Measurements from ENCODE around the gene ATP8B2. TPM values are rescaled to one million over a fixed set of nuclear protein-coding genes. Genes with fewer than 3 reads are reported as not detected.
"Not testable (repeated sequence)": the region's sequence is repeated elsewhere in the genome, so short reads cannot be mapped to it uniquely, and the experiment has no call there.

Gene ATP8B2
- total RNA-seq, 1 donor from 2014 or later = 26.0 TPM

DNA sequence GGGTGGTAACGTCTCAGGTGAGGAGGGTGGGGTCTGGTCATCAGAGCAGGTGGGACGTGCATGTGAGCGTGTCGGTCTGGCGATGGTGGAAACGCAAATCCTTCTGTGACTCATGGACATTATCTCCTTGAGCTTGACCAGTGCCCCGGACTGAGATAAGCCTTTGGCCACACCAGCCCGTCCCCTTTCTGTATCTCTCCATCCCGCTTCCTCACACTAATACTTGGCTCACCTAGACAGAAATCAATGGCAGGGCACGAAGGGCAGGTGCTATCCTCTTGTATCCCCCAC is 12.3 kb upstream of the ATP8B2 start:
- Histone ChIP-seq H3K27me3 (ENCODE audit: low read depth) (no peaks in the 10 kb centered on the region), H3K9me3 (peaks cover 12% of the 10 kb centered on the region), H3K4me3 (no peak overlapping the region), H3K27ac (no peak overlapping the region), H3K36me3 (no peaks in the 10 kb centered on the region), H3K4me1 (no peaks in the 10 kb centered on the region)
- no peak for ATAC-seq
- TF ChIP-seq, protein P1, sequence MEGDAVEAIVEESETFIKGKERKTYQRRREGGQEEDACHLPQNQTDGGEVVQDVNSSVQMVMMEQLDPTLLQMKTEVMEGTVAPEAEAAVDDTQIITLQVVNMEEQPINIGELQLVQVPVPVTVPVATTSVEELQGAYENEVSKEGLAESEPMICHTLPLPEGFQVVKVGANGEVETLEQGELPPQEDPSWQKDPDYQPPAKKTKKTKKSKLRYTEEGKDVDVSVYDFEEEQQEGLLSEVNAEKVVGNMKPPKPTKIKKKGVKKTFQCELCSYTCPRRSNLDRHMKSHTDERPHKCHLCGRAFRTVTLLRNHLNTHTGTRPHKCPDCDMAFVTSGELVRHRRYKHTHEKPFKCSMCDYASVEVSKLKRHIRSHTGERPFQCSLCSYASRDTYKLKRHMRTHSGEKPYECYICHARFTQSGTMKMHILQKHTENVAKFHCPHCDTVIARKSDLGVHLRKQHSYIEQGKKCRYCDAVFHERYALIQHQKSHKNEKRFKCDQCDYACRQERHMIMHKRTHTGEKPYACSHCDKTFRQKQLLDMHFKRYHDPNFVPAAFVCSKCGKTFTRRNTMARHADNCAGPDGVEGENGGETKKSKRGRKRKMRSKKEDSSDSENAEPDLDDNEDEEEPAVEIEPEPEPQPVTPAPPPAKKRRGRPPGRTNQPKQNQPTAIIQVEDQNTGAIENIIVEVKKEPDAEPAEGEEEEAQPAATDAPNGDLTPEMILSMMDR (IDR thresholded peaks at IDR 0.05) = no peak
- intact Hi-C loops (cut with DNase I) = no loop called here
- no peak for DNase-seq

DNA sequence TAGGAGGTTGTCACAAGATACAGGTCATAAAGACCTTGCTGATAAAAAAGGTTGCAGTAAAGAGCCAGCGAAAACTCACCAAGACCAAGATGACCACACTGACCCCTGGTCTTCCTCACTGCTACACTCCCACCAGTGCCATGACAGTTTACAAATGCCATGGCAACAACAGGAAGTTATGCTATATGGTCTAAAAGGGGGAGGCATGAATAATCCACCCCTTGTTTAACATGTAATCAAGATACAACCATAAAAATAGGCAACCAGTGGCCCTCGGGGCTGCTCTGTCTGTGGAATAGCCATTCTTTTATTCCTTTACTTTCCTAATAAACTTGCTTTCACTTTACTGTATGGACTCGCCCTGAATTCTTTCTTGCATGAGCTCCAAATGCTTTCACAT is 11.1 kb upstream of the ATP8B2 start:
- ATAC-seq; H3K36me3 ChIP-seq; DNase-seq; H3K27me3 ChIP-seq (ENCODE audit: low read depth); H3K4me1 ChIP-seq; H3K4me3 ChIP-seq; intact Hi-C loops (cut with DNase I); H3K27ac ChIP-seq: not testable (repeated sequence)
- peaks cover 12% of the 10 kb centered on the region for H3K9me3 ChIP-seq

DNA sequence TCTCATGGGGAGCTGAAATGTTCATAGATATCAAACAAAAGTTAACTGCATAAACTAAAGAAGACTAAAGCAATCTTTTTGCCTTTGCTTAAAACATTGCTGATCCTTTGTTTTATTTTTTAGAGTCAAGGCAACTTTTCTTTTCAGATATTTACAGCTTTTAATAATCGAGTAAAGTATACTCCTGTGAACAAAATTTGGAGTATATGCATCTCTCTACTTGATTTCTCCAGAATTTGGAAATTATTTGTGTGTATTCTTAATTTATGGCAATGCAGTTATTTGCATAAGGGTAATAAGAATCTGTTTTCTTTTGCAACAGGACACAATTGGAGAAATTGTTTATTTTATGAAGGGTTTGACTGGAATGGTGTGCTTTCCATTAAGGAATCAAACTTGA is 8.6 kb upstream of the ATP8B2 start:
- Histone ChIP-seq H3K36me3 (no peaks in the 10 kb centered on the region), H3K9me3 (peaks cover 12% of the 10 kb centered on the region), H3K4me3 (no peak overlapping the region), H3K27ac (no peak overlapping the region), H3K27me3 (ENCODE audit: low read depth) (no peaks in the 10 kb centered on the region), H3K4me1 (no peaks in the 10 kb centered on the region)
- TF ChIP-seq, protein P1 (IDR thresholded peaks at IDR 0.05) = no peak
- no peak for ATAC-seq
- DNase-seq = no peak
- intact Hi-C loops (cut with DNase I) = no loop called here

DNA sequence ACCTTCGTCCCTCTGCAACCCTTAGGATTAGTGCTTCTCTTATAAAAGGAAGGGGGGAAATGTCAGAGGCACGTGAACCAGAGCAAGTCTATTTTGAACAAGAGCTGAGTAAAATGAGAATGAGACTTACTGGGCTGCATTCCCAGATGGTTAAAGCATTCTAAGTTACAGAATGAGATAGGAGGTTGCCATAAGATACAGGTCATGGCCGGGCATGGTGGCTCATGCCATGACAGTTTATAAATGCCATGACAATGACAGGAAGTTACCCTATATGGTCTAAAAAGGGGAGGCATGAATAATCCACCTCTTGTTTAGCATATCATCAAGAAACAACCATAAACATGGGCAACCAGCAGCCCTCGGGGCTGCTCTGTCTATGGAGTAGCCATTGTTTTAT is 6.9 kb upstream of the ATP8B2 start:
- intact Hi-C loops (cut with DNase I) = no loop called here

DNA sequence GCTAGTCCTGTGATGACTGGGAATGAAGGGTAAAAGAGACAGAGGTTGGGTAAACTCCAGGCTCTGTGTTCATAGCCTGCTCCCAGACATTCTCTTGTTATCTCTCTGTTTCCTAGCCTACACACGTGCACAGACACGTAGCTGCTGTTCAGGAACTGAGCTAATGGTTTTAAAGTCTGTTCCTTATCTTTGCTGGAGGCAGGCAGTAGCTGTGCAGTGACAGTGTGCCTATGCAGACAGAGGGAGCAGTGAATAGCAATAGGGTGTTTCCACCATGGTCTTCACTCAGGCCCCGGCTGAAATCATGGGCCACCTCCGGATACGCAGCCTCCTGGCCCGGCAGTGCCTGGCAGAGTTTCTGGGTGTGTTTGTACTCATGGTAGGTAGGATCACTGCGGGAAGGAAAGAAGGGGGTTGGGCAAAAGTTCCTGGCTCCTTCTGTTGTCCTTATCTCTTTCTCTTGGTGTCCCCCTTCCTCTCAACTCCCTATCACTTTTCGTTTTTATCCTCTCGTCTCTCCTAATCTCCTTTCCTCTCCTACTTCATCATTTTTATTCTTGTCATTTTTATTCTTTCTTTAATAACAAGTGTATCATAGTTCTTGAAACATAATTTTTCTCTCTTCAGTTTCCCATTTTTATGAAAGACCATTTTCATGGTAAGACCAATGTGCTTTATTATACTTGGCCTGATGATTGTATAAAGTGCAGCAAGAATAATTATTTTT is 4.3 kb upstream of the ATP8B2 start, which contains the start of gene AQP10:
Gene AQP10, plus strand, starts transcription at position 212 of the 727 bp plus-strand sequence. Its CDS starts 63 bp downstream, at position 275.
- no peak within 1 kb of the TSS for H3K27ac ChIP-seq
- H3K27me3 ChIP-seq (ENCODE audit: low read depth) = peaks cover 5% of the 10 kb centered on the region
- H3K4me3 ChIP-seq = no peak within 1 kb of the TSS
- no peak for DNase-seq
- H3K9me3 ChIP-seq = peaks cover 11% of the 10 kb centered on the region
- intact Hi-C loops (cut with DNase I) = no loop called here
- peaks cover 13% of the 10 kb centered on the region for H3K4me1 ChIP-seq
- TF ChIP-seq, protein P1 (IDR thresholded peaks at IDR 0.05) = no peak
- H3K36me3 ChIP-seq = no peaks in the 10 kb centered on the region
- no peak for ATAC-seq

More for the DNA sequence above, 6.9 kb upstream of the ATP8B2 start:
- peaks cover 12% of the 10 kb centered on the region for H3K9me3 ChIP-seq
- H3K27ac ChIP-seq = no peak overlapping the region
- TF ChIP-seq, protein P1 (IDR thresholded peaks at IDR 0.05) = no peak
- H3K4me1 ChIP-seq = no peaks in the 10 kb centered on the region
- ATAC-seq = no peak
- H3K27me3 ChIP-seq (ENCODE audit: low read depth) = peaks cover 5% of the 10 kb centered on the region
- H3K36me3 ChIP-seq = no peaks in the 10 kb centered on the region
- H3K4me3 ChIP-seq = no peak overlapping the region
- no peak for DNase-seq

DNA sequence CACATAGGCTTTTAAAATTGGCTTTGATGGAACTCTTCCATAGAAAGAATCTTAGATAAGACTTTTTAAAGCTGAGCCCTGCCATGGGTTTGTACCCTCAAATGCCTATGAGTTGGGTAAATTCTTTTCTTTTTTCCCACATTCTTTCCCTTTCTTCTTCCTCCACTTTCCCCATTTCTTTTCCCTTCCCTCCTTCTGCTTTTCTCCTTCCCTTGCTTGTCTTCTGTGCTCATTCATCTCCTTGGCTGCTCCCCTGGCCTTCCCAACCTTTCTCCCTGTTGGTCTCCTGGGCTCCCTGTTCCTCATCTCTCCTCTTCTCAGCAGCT is 3.8 kb upstream of the ATP8B2 start:
- H3K4me3 ChIP-seq; H3K27ac ChIP-seq; intact Hi-C loops (cut with DNase I); ATAC-seq; H3K9me3 ChIP-seq; H3K27me3 ChIP-seq (ENCODE audit: low read depth); H3K36me3 ChIP-seq; DNase-seq: not testable (repeated sequence)
- H3K4me1 ChIP-seq = peaks cover 18% of the 10 kb centered on the region
